T-cell (primary cell): ENCODE measurements around the gene FAM135A. TPM values are rescaled to one million over a fixed set of nuclear protein-coding genes. Genes with fewer than 3 reads are reported as not detected.
"Not testable (repeated sequence)": the region's sequence is repeated elsewhere in the genome, so short reads cannot be mapped to it uniquely, and the experiment has no call there.

Source experiments
- ATAC-seq, 4 experiments: fragments of 200-7000 bp in 3 of 4; fragments of 150-1000 bp in 1 of 4; cut with Tn5 transposase; replicated peaks in 1 of 4; 1 replicate in 3 of 4; 2 replicates in 1 of 4; pipeline ENCODE4 v1.10.0; 2021; ENCODE audit warnings: moderate library complexity in 3 of 4, mild to moderate bottlenecking in 2 of 4, moderate number of reproducible peaks in 1 of 4
- CTCF ChIA-PET, 2 donors: fragments of 300-600 bp; sonication (Branson Sonifier 250); formaldehyde crosslinking; loops; one replicate each; lab custom pipeline; 2022; ENCODE audit warnings: antibody characterized with exemption in 2 of 2; lab: Charles Lee
- POLR2A ChIA-PET, 2 donors: fragments of 300-600 bp; sonication (Branson Sonifier 250); formaldehyde crosslinking; loops; one replicate each; lab custom pipeline; 2022; ENCODE audit warnings: antibody characterized with exemption in 2 of 2; lab: Charles Lee
- DNase-seq, 35 experiments: peaks; one replicate each; pipeline versions ENCODE4 v3.0.0 to v3.0.0-alpha.2; 2013 to 2023
- H3K27ac ChIP-seq: one replicate; pipeline ENCODE4 v1.5.1; 2013; ENCODE audit warnings: low read length
- H3K27me3 ChIP-seq, 2 experiments: replicated peaks in 1 of 2; 1 replicate in 1 of 2; 2 replicates in 1 of 2; pipeline versions ENCODE4 v1.6.1 to v1.7.0; 2013; ENCODE audit warnings: low read length in 1 of 2, mixed read lengths in 1 of 2; ENCODE audit not compliant: control insufficient read depth in 2 of 2, insufficient read depth in 2 of 2; ENCODE audit errors: extremely low read depth in 1 of 2
- H3K36me3 ChIP-seq, 2 donors: 1 replicate in 1 of 2; 2 replicates in 1 of 2; pipeline versions ENCODE4 v1.6.1 to v1.7.0; 2013; ENCODE audit warnings: low read length in 1 of 2; ENCODE audit not compliant: control insufficient read depth in 2 of 2, insufficient read depth in 1 of 2; ENCODE audit errors: extremely low read depth in 1 of 2
- H3K4me1 ChIP-seq, 2 experiments: 1 replicate in 1 of 2; 2 replicates in 1 of 2; pipeline versions ENCODE4 v1.6.1 to v1.7.0; 2013; ENCODE audit warnings: low read length in 2 of 2, mixed read lengths in 1 of 2; ENCODE audit not compliant: insufficient read depth in 2 of 2, control insufficient read depth in 1 of 2; ENCODE audit errors: extremely low read depth in 1 of 2
- H3K4me3 ChIP-seq, 2 donors: 1 replicate in 1 of 2; 2 replicates in 1 of 2; pipeline versions ENCODE4 v1.5.1 to v1.7.0; 2013; ENCODE audit warnings: mild to moderate bottlenecking in 2 of 2, low read length in 1 of 2, moderate library complexity in 1 of 2; ENCODE audit not compliant: control insufficient read depth in 1 of 2; ENCODE audit errors: extremely low read depth in 1 of 2
- H3K9me3 ChIP-seq: 2 replicates; pipeline ENCODE4 v1.7.0; 2013
- H3K27ac Mint-ChIP-seq, 2 donors: one replicate each; pipeline ENCODE4 v1.8.0; 2020 to 2021; ENCODE audit warnings: mild to moderate bottlenecking in 2 of 2, mixed read lengths in 2 of 2
- H3K27me3 Mint-ChIP-seq, 2 donors: one replicate each; pipeline ENCODE4 v1.8.0; 2021 to 2022; ENCODE audit warnings: mixed read lengths in 2 of 2
- H3K36me3 Mint-ChIP-seq: one replicate; pipeline ENCODE4 v1.8.0; 2021; ENCODE audit warnings: mixed read lengths
- H3K4me1 Mint-ChIP-seq, 3 donors: one replicate each; pipeline ENCODE4 v1.8.0; 2020 to 2022; ENCODE audit warnings: mixed read lengths in 3 of 3, mild to moderate bottlenecking in 1 of 3
- H3K4me3 Mint-ChIP-seq, 3 donors: one replicate each; pipeline ENCODE4 v1.8.0; 2020 to 2022; ENCODE audit warnings: mild to moderate bottlenecking in 3 of 3, mixed read lengths in 3 of 3, moderate library complexity in 3 of 3
- H3K9me3 Mint-ChIP-seq, 3 donors: one replicate each; pipeline ENCODE4 v1.8.0; 2020 to 2022; ENCODE audit warnings: mixed read lengths in 3 of 3
- WGBS: methylation state at CpG from one replicate; pipeline ENCODE4 v1.1.5; 2013; ENCODE audit warnings: missing lambda C conversion rate; ENCODE audit not compliant: insufficient coverage; 5-methylcytosine and 5-hydroxymethylcytosine counted together
- total RNA-seq, 35 experiments: library from RNA in 6 of 35; stranded (reverse) in 6 of 35; fragments of 120-200 nt in 1 of 35; gene quantifications; one replicate each; pipeline versions ENCODE4 v1.2.1 to v1.2.4 and lab custom pipeline; 2013 to 2026

FAM135A gene
- total RNA-seq, 5 donors from 2014 or later (not counting 1 experiment from before 2014, with no cell fraction given): 6.4 to 8.4 (median 7.6) TPM

- Mint-ChIP-seq H3K4me1 (peaks cover 0 to 5% (median 0%) of the 10 kb centered on the region in 3 donors), H3K27ac (no peak overlapping the region), H3K4me3 (no peak overlapping the region), H3K9me3 (no peaks in the 10 kb centered on the region), H3K36me3 (peaks cover 41% of the 10 kb centered on the region), H3K27me3 (no peaks in the 10 kb centered on the region)
- Histone ChIP-seq H3K9me3 (no peaks in the 10 kb centered on the region), H3K4me3 (no peak overlapping the region), H3K27ac (no peak overlapping the region), H3K36me3 (peaks cover 0 to 2% of the 10 kb centered on the region in 2 donors), H3K4me1 (no peaks in the 10 kb centered on the region), H3K27me3 (no peaks in the 10 kb centered on the region)
- WGBS: no CpG with 5 or more reads among the region's 3 CpGs
- ChIA-PET CTCF (interaction anchor here (0.6 kb wide), 2 partner anchors 10 to 13 kb away, joined by 3 to 4 read pairs; no protein-coding TSS in a partner anchor), POLR2A (interaction anchor here in 1 of 2 donors (0.5 kb wide), 1 partner anchor 110 kb away, joined by 7 read pairs; no protein-coding TSS in a partner anchor)
- DNase-seq (no peak), ATAC-seq (no peak)
Observed at GRCh38 chr6:70424291-70424690, 11.0 kb downstream of the FAM135A start.

- ATAC-seq (no peak), DNase-seq (no peak)
- Mint-ChIP-seq H3K4me3 (no peak overlapping the region), H3K36me3 (peaks cover 26% of the 10 kb centered on the region), H3K9me3 (no peaks in the 10 kb centered on the region), H3K4me1 (no peaks in the 10 kb centered on the region), H3K27ac (no peak overlapping the region), H3K27me3 (no peaks in the 10 kb centered on the region)
- CTCF ChIA-PET: no interaction called here
- POLR2A ChIA-PET: no interaction called here
- WGBS: no CpG with 5 or more reads among the region's 5 CpGs
- Histone ChIP-seq H3K27me3 (no peaks in the 10 kb centered on the region), H3K4me1 (no peaks in the 10 kb centered on the region), H3K9me3 (no peaks in the 10 kb centered on the region), H3K27ac (no peak overlapping the region), H3K36me3 (no peaks in the 10 kb centered on the region), H3K4me3 (no peak overlapping the region)
Observed at GRCh38 chr6:70436320-70436719, 23.0 kb downstream of the FAM135A start.

- H3K27ac ChIP-seq: no peak overlapping the region
- H3K36me3 ChIP-seq: no peaks in the 10 kb centered on the region
- H3K9me3 ChIP-seq: no peaks in the 10 kb centered on the region
- CTCF ChIA-PET: no interaction called here
- 100% methylated on average over 1 of the region's 2 CpGs for WGBS
- no peaks in the 10 kb centered on the region for H3K27me3 ChIP-seq
- H3K36me3 Mint-ChIP-seq: peaks cover 47% of the 10 kb centered on the region
- no peaks in the 10 kb centered on the region for H3K27me3 Mint-ChIP-seq
- H3K4me3 Mint-ChIP-seq: no peak overlapping the region
- no peaks in the 10 kb centered on the region for H3K4me1 ChIP-seq
- H3K4me3 ChIP-seq: no peak overlapping the region
- no peaks in the 10 kb centered on the region for H3K4me1 Mint-ChIP-seq
- ATAC-seq: no peak
- peaks cover 7 to 24% (median 17%) of the 10 kb centered on the region in 3 donors for H3K9me3 Mint-ChIP-seq
- no peak overlapping the region for H3K27ac Mint-ChIP-seq
- POLR2A ChIA-PET: no interaction called here
- no peak for DNase-seq
Observed at GRCh38 chr6:70445001-70445400, 31.7 kb downstream of the FAM135A start.

GRCh38 chr6:70447343-70448070, 34.2 kb downstream of the FAM135A start:
- H3K4me3 Mint-ChIP-seq, H3K9me3 ChIP-seq, H3K4me1 Mint-ChIP-seq, H3K27me3 ChIP-seq, H3K27me3 Mint-ChIP-seq, DNase-seq, H3K4me3 ChIP-seq, H3K36me3 ChIP-seq, ATAC-seq, H3K4me1 ChIP-seq, H3K27ac Mint-ChIP-seq, CTCF ChIA-PET, H3K27ac ChIP-seq: not testable (repeated sequence)
- POLR2A ChIA-PET: interaction anchor here in 1 of 2 donors (0.6 kb wide), 1 partner anchor 374 kb away, joined by 3 read pairs; no protein-coding TSS in a partner anchor
- Mint-ChIP-seq H3K9me3 (peaks cover 7 to 27% (median 19%) of the 10 kb centered on the region in 3 donors), H3K36me3 (peaks cover 46% of the 10 kb centered on the region)
- 88% methylated on average over 7 of the region's 13 CpGs for WGBS

- H3K27me3 Mint-ChIP-seq, H3K9me3 ChIP-seq, H3K27ac Mint-ChIP-seq: not testable (repeated sequence)
Observed at GRCh38 chr6:70453899-70454298, 40.6 kb downstream of the FAM135A start.

GRCh38 chr6:70456735-70457134, 43.4 kb downstream of the FAM135A start:
- H3K4me1 Mint-ChIP-seq: peaks cover 0 to 1% (median 0%) of the 10 kb centered on the region in 3 donors
- ChIA-PET CTCF (no interaction called here), POLR2A (no interaction called here)
- H3K9me3 ChIP-seq: no peaks in the 10 kb centered on the region
- ATAC-seq (no peak), DNase-seq (no peak)
- H3K36me3 Mint-ChIP-seq: peaks cover 37% of the 10 kb centered on the region
- no peak overlapping the region for H3K4me3 ChIP-seq
- H3K27me3 Mint-ChIP-seq: no peaks in the 10 kb centered on the region
- no peaks in the 10 kb centered on the region for H3K36me3 ChIP-seq
- no peaks in the 10 kb centered on the region for H3K9me3 Mint-ChIP-seq
- H3K27me3 ChIP-seq: no peaks in the 10 kb centered on the region
- no peaks in the 10 kb centered on the region for H3K4me1 ChIP-seq
- no peak overlapping the region for H3K27ac ChIP-seq
- H3K27ac Mint-ChIP-seq: no peak overlapping the region
- 100% methylated on average over 1 of the region's 1 CpG for WGBS
- H3K4me3 Mint-ChIP-seq: no peak overlapping the region

More at GRCh38 chr6:70453899-70454298, 40.6 kb downstream of the FAM135A start:
- POLR2A ChIA-PET, H3K4me1 Mint-ChIP-seq, H3K27ac ChIP-seq, H3K4me1 ChIP-seq, H3K36me3 ChIP-seq, H3K27me3 ChIP-seq, CTCF ChIA-PET, DNase-seq, H3K4me3 ChIP-seq, H3K4me3 Mint-ChIP-seq, ATAC-seq: not testable (repeated sequence)
- WGBS: no CpG with 5 or more reads among the region's 2 CpGs
- peaks cover 0 to 10% (median 2%) of the 10 kb centered on the region in 3 donors for H3K9me3 Mint-ChIP-seq
- H3K36me3 Mint-ChIP-seq: peaks cover 38% of the 10 kb centered on the region
